Neuronal stem cell (in vitro differentiated cells): ENCODE results near the gene KCNJ1.

Experiments used
- DNase-seq: peaks from one replicate; pipeline ENCODE4 v3.0.0-alpha.2; 2013; ENCODE audit warnings: low spot score
- H2AFZ ChIP-seq: one replicate; pipeline ENCODE4 v1.6.1; 2013; ENCODE audit warnings: mild to moderate bottlenecking, low read length, inconsistent platforms
- H2AK5ac ChIP-seq: 2 replicates; pipeline ENCODE4 v1.6.1; 2013; ENCODE audit warnings: low read depth, mild to moderate bottlenecking, inconsistent platforms, low read length, moderate library complexity, mixed read lengths
- H2BK120ac ChIP-seq: 2 replicates; pipeline ENCODE4 v1.6.1; 2013; ENCODE audit warnings: low read depth, mild to moderate bottlenecking, inconsistent platforms, low read length, moderate library complexity, mixed read lengths
- H2BK12ac ChIP-seq: one replicate; pipeline ENCODE4 v1.6.1; 2013; ENCODE audit warnings: low read length, inconsistent platforms
- H2BK15ac ChIP-seq: 2 replicates; pipeline ENCODE4 v1.6.1; 2013; ENCODE audit warnings: mild to moderate bottlenecking, low read length, inconsistent platforms, mixed read lengths
- H2BK5ac ChIP-seq: one replicate; pipeline ENCODE4 v1.6.1; 2013; ENCODE audit warnings: inconsistent platforms, mild to moderate bottlenecking, low read length, moderate library complexity
- H3K14ac ChIP-seq: one replicate; pipeline ENCODE4 v1.6.1; 2013; ENCODE audit warnings: low read length, inconsistent platforms
- H3K18ac ChIP-seq: 2 replicates; pipeline ENCODE4 v1.6.1; 2013; ENCODE audit warnings: low read length, inconsistent platforms
- H3K23ac ChIP-seq: 2 replicates; pipeline ENCODE4 v1.6.1; 2013; ENCODE audit warnings: low read depth, mild to moderate bottlenecking, mixed read lengths, low read length, inconsistent platforms; ENCODE audit not compliant: poor library complexity
- H3K27ac ChIP-seq: replicated peaks from 3 replicates; pipeline ENCODE4 v1.5.1; 2013; ENCODE audit warnings: low read length, inconsistent platforms
- H3K27me3 ChIP-seq, 3 experiments: 2 replicates each; pipeline ENCODE4 v1.6.1; 2013; ENCODE audit warnings: low read length in 3 of 3, mild to moderate bottlenecking in 2 of 3, inconsistent platforms in 1 of 3, low read depth in 1 of 3, mixed read lengths in 1 of 3, moderate library complexity in 1 of 3; ENCODE audit not compliant: control insufficient read depth in 3 of 3, insufficient read depth in 3 of 3
- H3K36me3 ChIP-seq, 2 donors: replicated peaks in 1 of 2; 2 replicates each; pipeline ENCODE4 v1.6.1; 2013; ENCODE audit warnings: low read length in 2 of 2; ENCODE audit not compliant: control insufficient read depth in 2 of 2, insufficient read depth in 2 of 2
- H3K4ac ChIP-seq: 2 replicates; pipeline ENCODE4 v1.6.1; 2013; ENCODE audit warnings: inconsistent platforms, mild to moderate bottlenecking, low read length, moderate library complexity
- H3K4me1 ChIP-seq, 2 donors: 1 replicate in 1 of 2; 2 replicates in 1 of 2; pipeline ENCODE4 v1.6.1; 2013; ENCODE audit warnings: low read length in 2 of 2, low read depth in 1 of 2; ENCODE audit not compliant: control insufficient read depth in 2 of 2, insufficient read depth in 1 of 2
- H3K4me2 ChIP-seq: one replicate; pipeline ENCODE4 v1.6.1; 2013; ENCODE audit warnings: mild to moderate bottlenecking, low read length, inconsistent platforms; ENCODE audit not compliant: insufficient read depth, poor library complexity, severe bottlenecking
- H3K4me3 ChIP-seq, 2 donors: 2 replicates each; pipeline ENCODE4 v1.5.1; 2013; ENCODE audit warnings: low read length in 2 of 2, mild to moderate bottlenecking in 2 of 2, inconsistent platforms in 1 of 2, moderate library complexity in 1 of 2
- H3K79me1 ChIP-seq: one replicate; pipeline ENCODE4 v1.6.1; 2013; ENCODE audit warnings: low read depth, mild to moderate bottlenecking, inconsistent platforms, low read length, moderate library complexity
- H3K9ac ChIP-seq: one replicate; pipeline ENCODE4 v1.6.1; 2013; ENCODE audit warnings: mild to moderate bottlenecking, low read depth, low read length, inconsistent platforms; ENCODE audit not compliant: poor library complexity
- H3K9me3 ChIP-seq, 2 donors: replicated peaks in 1 of 2; 2 replicates each; pipeline versions ENCODE3 to v1.6.1; 2013; ENCODE audit warnings: low read length in 2 of 2, mild to moderate bottlenecking in 2 of 2, inconsistent platforms in 1 of 2, low read depth in 1 of 2, mixed read lengths in 1 of 2, moderate library complexity in 1 of 2; ENCODE audit not compliant: control insufficient read depth in 2 of 2, insufficient read depth in 1 of 2
- H4K8ac ChIP-seq: one replicate; pipeline ENCODE4 v1.6.1; 2013; ENCODE audit warnings: low read depth, mild to moderate bottlenecking, inconsistent platforms, low read length, moderate library complexity
- H4K91ac ChIP-seq: one replicate; pipeline ENCODE4 v1.6.1; 2013; ENCODE audit warnings: low read length, low read depth, mild to moderate bottlenecking, inconsistent platforms; ENCODE audit not compliant: poor library complexity
- WGBS, 2 donors: extraction: QIAGEN DNeasy Blood & Tissue Kit; methylation state at CpG; one replicate each; pipeline ENCODE4 v1.1.7; 2013; ENCODE audit warnings: missing lambda C conversion rate in 2 of 2, mixed read lengths in 1 of 2; ENCODE audit not compliant: insufficient read length in 2 of 2, insufficient replicate concordance in 1 of 2; ENCODE audit errors: extremely low coverage in 2 of 2; 5-methylcytosine and 5-hydroxymethylcytosine counted together

KCNJ1 gene

GRCh38 chr11:128853559-128853958 is 13.5 kb downstream of the KCNJ1 start:
- no peak for DNase-seq
- Histone ChIP-seq H2BK12ac (no peak overlapping the region), H3K4me2 (no peak overlapping the region), H3K9ac (no peak overlapping the region), H3K27me3 (peaks cover 0 to 2% (median 0%) of the 10 kb centered on the region in 3 experiments), H3K9me3 (no peaks in the 10 kb centered on the region), H2AFZ (no peak overlapping the region), H3K18ac (no peak overlapping the region), H3K27ac (no peak overlapping the region), H4K91ac (no peak overlapping the region), H3K4me3 (no peak overlapping the region), H3K4ac (no peak overlapping the region), H2BK15ac (no peak overlapping the region), H2BK5ac (no peak overlapping the region), H3K36me3 (no peaks in the 10 kb centered on the region), H2BK120ac (no peak overlapping the region), H4K8ac (no peak overlapping the region), H3K14ac (no peak overlapping the region), H2AK5ac (no peak overlapping the region), H3K23ac (no peak overlapping the region), H3K79me1 (no peaks in the 10 kb centered on the region), H3K4me1 (no peaks in the 10 kb centered on the region)
- no CpG with 5 or more reads among the region's 6 CpGs for WGBS, 2 donors

GRCh38 chr11:128852327-128853023 is 14.6 kb downstream of the KCNJ1 start:
- H4K91ac ChIP-seq, result no peak overlapping the region
- H3K27me3 ChIP-seq, result peaks cover 0 to 2% (median 0%) of the 10 kb centered on the region in 3 experiments
- no peak overlapping the region for H2BK15ac ChIP-seq
- no peak overlapping the region for H3K27ac ChIP-seq
- no peak overlapping the region for H3K23ac ChIP-seq
- WGBS, 2 donors, result no CpG with 5 or more reads among the region's 13 CpGs
- H2BK12ac ChIP-seq, result no peak overlapping the region
- no peak overlapping the region for H3K4me2 ChIP-seq
- no peaks in the 10 kb centered on the region for H3K36me3 ChIP-seq
- no peaks in the 10 kb centered on the region for H3K4me1 ChIP-seq
- H2AK5ac ChIP-seq, result no peak overlapping the region
- no peak overlapping the region for H3K4ac ChIP-seq
- no peak overlapping the region for H3K4me3 ChIP-seq
- no peak overlapping the region for H3K18ac ChIP-seq
- DNase-seq, result no peak
- H4K8ac ChIP-seq, result no peak overlapping the region
- no peak overlapping the region for H3K9ac ChIP-seq
- H2BK120ac ChIP-seq, result no peak overlapping the region
- H3K79me1 ChIP-seq, result no peaks in the 10 kb centered on the region
- no peak overlapping the region for H2AFZ ChIP-seq
- no peaks in the 10 kb centered on the region for H3K9me3 ChIP-seq
- no peak overlapping the region for H2BK5ac ChIP-seq
- H3K14ac ChIP-seq, result no peak overlapping the region

GRCh38 chr11:128848815-128849455 is 18.2 kb downstream of the KCNJ1 start:
- WGBS, 2 donors, result no CpG with 5 or more reads among the region's 10 CpGs
- Histone ChIP-seq H2AFZ (no peak overlapping the region), H2BK5ac (no peak overlapping the region), H3K9ac (no peak overlapping the region), H3K18ac (no peak overlapping the region), H3K79me1 (no peaks in the 10 kb centered on the region), H3K4me1 (no peaks in the 10 kb centered on the region), H2BK120ac (no peak overlapping the region), H3K9me3 (no peaks in the 10 kb centered on the region), H3K27ac (no peak overlapping the region), H4K91ac (no peak overlapping the region), H2AK5ac (no peak overlapping the region), H3K27me3 (no peaks in the 10 kb centered on the region), H3K23ac (no peak overlapping the region), H3K4ac (no peak overlapping the region), H2BK12ac (no peak overlapping the region), H3K4me3 (no peak overlapping the region), H3K14ac (no peak overlapping the region), H3K36me3 (no peaks in the 10 kb centered on the region), H2BK15ac (no peak overlapping the region), H4K8ac (no peak overlapping the region), H3K4me2 (no peak overlapping the region)
- peak; percentile 60 for DNase-seq

GRCh38 chr11:128846985-128847384 is 20.1 kb downstream of the KCNJ1 start:
- H3K36me3 ChIP-seq, result no peaks in the 10 kb centered on the region
- no peak for DNase-seq
- H2BK5ac ChIP-seq, result no peak overlapping the region
- H3K9me3 ChIP-seq, result peaks cover 0 to 2% of the 10 kb centered on the region in 2 donors
- no peak overlapping the region for H2AFZ ChIP-seq
- no peak overlapping the region for H3K4ac ChIP-seq
- WGBS, 2 donors, result no CpG with 5 or more reads among the region's 4 CpGs
- no peak overlapping the region for H2BK15ac ChIP-seq
- H3K4me2 ChIP-seq, result no peak overlapping the region
- no peak overlapping the region for H4K91ac ChIP-seq
- H3K14ac ChIP-seq, result no peak overlapping the region
- H2BK120ac ChIP-seq, result no peak overlapping the region
- H2BK12ac ChIP-seq, result no peak overlapping the region
- no peak overlapping the region for H3K27ac ChIP-seq
- no peaks in the 10 kb centered on the region for H3K4me1 ChIP-seq
- no peaks in the 10 kb centered on the region for H3K79me1 ChIP-seq
- H3K23ac ChIP-seq, result no peak overlapping the region
- H2AK5ac ChIP-seq, result no peak overlapping the region
- H4K8ac ChIP-seq, result no peak overlapping the region
- H3K4me3 ChIP-seq, result no peak overlapping the region
- no peak overlapping the region for H3K9ac ChIP-seq
- no peak overlapping the region for H3K18ac ChIP-seq
- no peaks in the 10 kb centered on the region for H3K27me3 ChIP-seq
